Measurements from ENCODE around the gene PRKN. TPM values are rescaled to one million over a fixed set of nuclear protein-coding genes. Genes with fewer than 3 reads are reported as not detected.

PRKN gene
- total RNA-seq, 1 experiment from 2014 or later, result 1.2 TPM

- Histone ChIP-seq H3K27ac (ENCODE audit: low read depth, low read length, poor library complexity, severe bottlenecking) (no peak overlapping the region), H3K4me3 (ENCODE audit: low read depth, low read length, poor library complexity, severe bottlenecking) (no peak overlapping the region), H3K4me1 (ENCODE audit: insufficient read depth, low read length, poor library complexity, severe bottlenecking) (no peaks in the 10 kb centered on the region), H3K36me3 (ENCODE audit: insufficient read depth, low read length, poor library complexity, severe bottlenecking) (no peaks in the 10 kb centered on the region), H3K27me3 (replicated peaks; ENCODE audit: insufficient read depth, low read depth, low read length, poor library complexity) (no peaks in the 10 kb centered on the region), H3K9me3 (ENCODE audit: low read depth, low read length, poor library complexity, severe bottlenecking) (no peaks in the 10 kb centered on the region)
- TF ChIP-seq, protein P1, sequence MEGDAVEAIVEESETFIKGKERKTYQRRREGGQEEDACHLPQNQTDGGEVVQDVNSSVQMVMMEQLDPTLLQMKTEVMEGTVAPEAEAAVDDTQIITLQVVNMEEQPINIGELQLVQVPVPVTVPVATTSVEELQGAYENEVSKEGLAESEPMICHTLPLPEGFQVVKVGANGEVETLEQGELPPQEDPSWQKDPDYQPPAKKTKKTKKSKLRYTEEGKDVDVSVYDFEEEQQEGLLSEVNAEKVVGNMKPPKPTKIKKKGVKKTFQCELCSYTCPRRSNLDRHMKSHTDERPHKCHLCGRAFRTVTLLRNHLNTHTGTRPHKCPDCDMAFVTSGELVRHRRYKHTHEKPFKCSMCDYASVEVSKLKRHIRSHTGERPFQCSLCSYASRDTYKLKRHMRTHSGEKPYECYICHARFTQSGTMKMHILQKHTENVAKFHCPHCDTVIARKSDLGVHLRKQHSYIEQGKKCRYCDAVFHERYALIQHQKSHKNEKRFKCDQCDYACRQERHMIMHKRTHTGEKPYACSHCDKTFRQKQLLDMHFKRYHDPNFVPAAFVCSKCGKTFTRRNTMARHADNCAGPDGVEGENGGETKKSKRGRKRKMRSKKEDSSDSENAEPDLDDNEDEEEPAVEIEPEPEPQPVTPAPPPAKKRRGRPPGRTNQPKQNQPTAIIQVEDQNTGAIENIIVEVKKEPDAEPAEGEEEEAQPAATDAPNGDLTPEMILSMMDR (conservative IDR thresholded peaks at IDR 0.05; ENCODE audit: low read depth, low read length), result no peak
- no peak for TF ChIP-seq EZH2 (IDR thresholded peaks at IDR 0.05; ENCODE audit: borderline replicate concordance, low read depth, low read length, poor library complexity, severe bottlenecking)
- ChIA-PET CTCF (no interaction called here), POLR2A (ENCODE audit: low non-redundant PET) (no interaction called here)
- intact Hi-C loops (cut with micrococcal nuclease; ENCODE audit: unreplicated experiment), result no loop called here
- DNase-seq (ENCODE audit: low spot score), result no peak
- BruUV-seq (replicated peaks), result no TSS peak
Observed at GRCh38 chr6:162459985-162460384, 267.6 kb downstream of the PRKN start.

DNA sequence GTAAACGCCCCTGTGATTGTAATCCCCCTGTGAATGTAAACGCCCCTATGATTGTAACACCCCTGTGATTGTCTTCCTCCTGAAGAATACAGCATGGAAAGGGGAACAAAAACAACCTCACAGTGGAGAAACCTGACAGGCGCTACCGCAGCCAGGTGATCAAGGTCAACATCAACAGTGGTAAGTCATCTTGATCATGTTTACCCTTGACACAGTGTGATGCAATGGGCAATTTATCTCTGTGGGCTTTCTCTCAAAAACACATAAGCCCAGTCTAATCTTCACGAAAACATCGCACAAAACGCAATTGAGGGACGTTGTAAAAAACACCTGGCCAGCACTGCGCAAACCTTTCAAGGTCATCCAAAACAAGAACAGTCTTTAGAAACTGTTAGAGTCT lies 277.2 kb downstream of the PRKN start:
- Histone ChIP-seq H3K4me3 (ENCODE audit: low read depth, low read length, poor library complexity, severe bottlenecking) (no peak overlapping the region), H3K4me1 (ENCODE audit: insufficient read depth, low read length, poor library complexity, severe bottlenecking) (no peaks in the 10 kb centered on the region), H3K27me3 (replicated peaks; ENCODE audit: insufficient read depth, low read depth, low read length, poor library complexity) (no peaks in the 10 kb centered on the region), H3K36me3 (ENCODE audit: insufficient read depth, low read length, poor library complexity, severe bottlenecking) (no peaks in the 10 kb centered on the region), H3K9me3 (ENCODE audit: low read depth, low read length, poor library complexity, severe bottlenecking) (no peaks in the 10 kb centered on the region), H3K27ac (ENCODE audit: low read depth, low read length, poor library complexity, severe bottlenecking) (no peak overlapping the region)
- ChIA-PET CTCF (no interaction called here), POLR2A (ENCODE audit: low non-redundant PET) (no interaction called here)
- no peak for DNase-seq (ENCODE audit: low spot score)
- TF ChIP-seq, protein P1 (conservative IDR thresholded peaks at IDR 0.05; ENCODE audit: low read depth, low read length), result no peak
- TF ChIP-seq EZH2 (IDR thresholded peaks at IDR 0.05; ENCODE audit: borderline replicate concordance, low read depth, low read length, poor library complexity, severe bottlenecking), result no peak
- intact Hi-C loops (cut with micrococcal nuclease; ENCODE audit: unreplicated experiment), result no loop called here
- no TSS peak for BruUV-seq (replicated peaks)

- Histone ChIP-seq H3K4me1 (ENCODE audit: insufficient read depth, low read length, poor library complexity, severe bottlenecking) (no peaks in the 10 kb centered on the region), H3K27me3 (replicated peaks; ENCODE audit: insufficient read depth, low read depth, low read length, poor library complexity) (no peaks in the 10 kb centered on the region), H3K9me3 (ENCODE audit: low read depth, low read length, poor library complexity, severe bottlenecking) (no peaks in the 10 kb centered on the region), H3K27ac (ENCODE audit: low read depth, low read length, poor library complexity, severe bottlenecking) (no peak overlapping the region), H3K36me3 (ENCODE audit: insufficient read depth, low read length, poor library complexity, severe bottlenecking) (no peaks in the 10 kb centered on the region), H3K4me3 (ENCODE audit: low read depth, low read length, poor library complexity, severe bottlenecking) (no peak overlapping the region)
- POLR2A ChIA-PET (ENCODE audit: low non-redundant PET), result no interaction called here
- intact Hi-C loops (cut with micrococcal nuclease; ENCODE audit: unreplicated experiment), result no loop called here
- DNase-seq (ENCODE audit: low spot score), result no peak
- BruUV-seq (replicated peaks), result no TSS peak
- CTCF ChIA-PET, result no interaction called here
- no peak for TF ChIP-seq EZH2 (IDR thresholded peaks at IDR 0.05; ENCODE audit: borderline replicate concordance, low read depth, low read length, poor library complexity, severe bottlenecking)
- TF ChIP-seq, protein P1 (conservative IDR thresholded peaks at IDR 0.05; ENCODE audit: low read depth, low read length), result no peak
Observed at GRCh38 chr6:162448294-162448693, 279.3 kb downstream of the PRKN start.

Measured in A673 (cell line).